OCI-LY7 (cell line): Measurements from ENCODE around the gene SETD4. TPM values are rescaled to one million over a fixed set of nuclear protein-coding genes. Genes with fewer than 3 reads are reported as not detected.

Experiments used
- BruUV-seq: library from RNA; stranded (reverse); fragments of 400-500 nt; replicated peaks from 2 replicates; lab custom pipeline; 2021; lab: Mats Ljungman, UMichigan
- CTCF ChIA-PET: fragments of 300-600 bp; sonication (Branson Sonifier 250); formaldehyde crosslinking; loops from one replicate; lab custom pipeline; 2022; ENCODE audit warnings: antibody characterized with exemption; ENCODE audit not compliant: unreplicated experiment; lab: Charles Lee
- POLR2A ChIA-PET: fragments of 300-600 bp; sonication (Branson Sonifier 250); formaldehyde crosslinking; loops from one replicate; lab custom pipeline; 2022; ENCODE audit warnings: antibody characterized with exemption; lab: Charles Lee
- DNase-seq: peaks from one replicate; pipeline ENCODE4 v3.0.0-alpha.2; 2015; ENCODE audit warnings: low spot score
- H2AFZ ChIP-seq: fragments of 200-600 bp; sonication (generic), shearing (Covaris generic); 2 replicates; pipeline ENCODE4 v1.6.1; 2014; ENCODE audit warnings: mild to moderate bottlenecking, antibody characterized with exemption, low read length, moderate library complexity
- H3K27ac ChIP-seq: fragments of 200-600 bp; sonication (generic); 2 replicates; pipeline ENCODE4 v1.5.1; 2014; ENCODE audit warnings: mixed run types, low read depth, mild to moderate bottlenecking, moderate library complexity, low read length, inconsistent platforms; ENCODE audit not compliant: poor library complexity, severe bottlenecking
- H3K36me3 ChIP-seq: fragments of 200-600 bp; sonication (generic); 2 replicates; pipeline ENCODE4 v1.6.1; 2014; ENCODE audit warnings: mild to moderate bottlenecking, antibody characterized with exemption, low read length, moderate library complexity, mixed read lengths; ENCODE audit not compliant: insufficient read depth
- H3K4me1 ChIP-seq: fragments of 200-600 bp; sonication (generic); 2 replicates; pipeline ENCODE4 v1.5.1; 2014; ENCODE audit warnings: mild to moderate bottlenecking, low read length; ENCODE audit not compliant: insufficient read depth, poor library complexity, severe bottlenecking
- H3K4me2 ChIP-seq: fragments of 200-600 bp; sonication (generic); 2 replicates; pipeline ENCODE4 v1.6.1; 2014; ENCODE audit warnings: mild to moderate bottlenecking, low read length
- H3K4me3 ChIP-seq: fragments of 200-600 bp; sonication (generic); 2 replicates; pipeline ENCODE4 v1.5.1; 2014; ENCODE audit warnings: mild to moderate bottlenecking, low read depth, low read length; ENCODE audit not compliant: poor library complexity, severe bottlenecking
- H3K79me2 ChIP-seq: fragments of 200-600 bp; sonication (generic); 2 replicates; pipeline ENCODE4 v1.6.1; 2016; ENCODE audit warnings: low read depth, mild to moderate bottlenecking, low read length, moderate library complexity, mixed read lengths; ENCODE audit not compliant: insufficient read depth
- H3K9me2 ChIP-seq: fragments of 200-600 bp; sonication (generic); 2 replicates; pipeline ENCODE4 v1.6.1; 2016; ENCODE audit warnings: mild to moderate bottlenecking, low read length, mixed read lengths; ENCODE audit not compliant: insufficient read depth
- H3K9me3 ChIP-seq: fragments of 200-600 bp; sonication (generic); 2 replicates; pipeline ENCODE4 v1.6.1; 2014; ENCODE audit warnings: mild to moderate bottlenecking, mixed run types, low read length, mixed read lengths
- H4K20me1 ChIP-seq: fragments of 200-600 bp; sonication (generic); 2 replicates; pipeline ENCODE4 v1.6.1; 2014; ENCODE audit warnings: mild to moderate bottlenecking, antibody characterized with exemption, low read length, moderate library complexity, mixed read lengths; ENCODE audit not compliant: insufficient read depth
- EZH2phosphoT487 ChIP-seq: fragments of 200-600 bp; sonication (generic); IDR thresholded peaks from 2 replicates; pipeline ENCODE4 v1.6.1; 2018; ENCODE audit warnings: low read depth, borderline replicate concordance, mild to moderate bottlenecking, mixed run types, antibody characterized with exemption, low read length, moderate library complexity, mixed read lengths
- intact Hi-C: fragments of 100-400 bp; cut with micrococcal nuclease; formaldehyde crosslinking; loops from one replicate; pipeline ENCODE4 v1.10.0; 2022; ENCODE audit not compliant: unreplicated experiment
- total RNA-seq, 2 experiments: library from RNA; depleted of rRNA in 1 of 2; stranded (reverse); fragments of >200 nt in 1 of 2; shearing (Covaris generic) in 1 of 2; gene quantifications; 2 replicates each; pipeline ENCODE4 v1.2.3, GENCODE V29; 2014 to 2022
- TF ChIP-seq, protein P1 (sequence below): fragments of 200-600 bp; sonication (generic); conservative IDR thresholded peaks from 2 replicates; pipeline ENCODE4 v1.5.1; 2014; ENCODE audit warnings: mild to moderate bottlenecking, antibody characterized with exemption, low read length, moderate library complexity, mixed read lengths

Gene SETD4
- total RNA-seq, 2 experiments from 2014 or later = 19.1 to 28.1 TPM

DNA sequence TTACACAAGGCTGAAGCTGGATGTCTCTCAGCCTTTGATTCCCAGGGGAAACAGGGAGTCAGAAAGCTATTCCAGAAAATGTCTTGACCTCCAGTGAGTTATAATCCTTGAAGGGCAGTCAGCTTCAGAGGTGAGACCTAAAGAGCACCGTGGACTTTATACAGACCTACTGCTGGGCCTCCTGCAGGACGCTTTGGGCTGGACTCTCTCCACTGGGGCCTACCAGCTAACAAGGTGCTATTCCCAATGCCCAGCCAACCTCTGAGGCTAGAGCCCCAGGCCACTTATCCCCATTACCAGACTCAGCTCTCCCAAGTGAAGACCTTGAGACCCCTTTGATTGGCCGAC lies 6.6 kb downstream of the SETD4 start:
- Histone ChIP-seq H3K4me1 (peaks cover 6% of the 10 kb centered on the region), H3K4me3 (no peak overlapping the region), H4K20me1 (no peaks in the 10 kb centered on the region), H3K4me2 (no peak overlapping the region), H3K36me3 (peaks cover 89% of the 10 kb centered on the region), H3K9me3 (no peaks in the 10 kb centered on the region), H3K9me2 (no peaks in the 10 kb centered on the region), H3K27ac (no peak overlapping the region), H3K79me2 (peaks cover 2% of the 10 kb centered on the region), H2AFZ (no peak overlapping the region)
- POLR2A ChIA-PET = no interaction called here
- DNase-seq = no peak
- CTCF ChIA-PET = no interaction called here
- intact Hi-C loops = no loop called here
- no TSS peak for BruUV-seq
- TF ChIP-seq, protein P1, sequence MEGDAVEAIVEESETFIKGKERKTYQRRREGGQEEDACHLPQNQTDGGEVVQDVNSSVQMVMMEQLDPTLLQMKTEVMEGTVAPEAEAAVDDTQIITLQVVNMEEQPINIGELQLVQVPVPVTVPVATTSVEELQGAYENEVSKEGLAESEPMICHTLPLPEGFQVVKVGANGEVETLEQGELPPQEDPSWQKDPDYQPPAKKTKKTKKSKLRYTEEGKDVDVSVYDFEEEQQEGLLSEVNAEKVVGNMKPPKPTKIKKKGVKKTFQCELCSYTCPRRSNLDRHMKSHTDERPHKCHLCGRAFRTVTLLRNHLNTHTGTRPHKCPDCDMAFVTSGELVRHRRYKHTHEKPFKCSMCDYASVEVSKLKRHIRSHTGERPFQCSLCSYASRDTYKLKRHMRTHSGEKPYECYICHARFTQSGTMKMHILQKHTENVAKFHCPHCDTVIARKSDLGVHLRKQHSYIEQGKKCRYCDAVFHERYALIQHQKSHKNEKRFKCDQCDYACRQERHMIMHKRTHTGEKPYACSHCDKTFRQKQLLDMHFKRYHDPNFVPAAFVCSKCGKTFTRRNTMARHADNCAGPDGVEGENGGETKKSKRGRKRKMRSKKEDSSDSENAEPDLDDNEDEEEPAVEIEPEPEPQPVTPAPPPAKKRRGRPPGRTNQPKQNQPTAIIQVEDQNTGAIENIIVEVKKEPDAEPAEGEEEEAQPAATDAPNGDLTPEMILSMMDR = no peak
- no peak for TF ChIP-seq EZH2phosphoT487

DNA sequence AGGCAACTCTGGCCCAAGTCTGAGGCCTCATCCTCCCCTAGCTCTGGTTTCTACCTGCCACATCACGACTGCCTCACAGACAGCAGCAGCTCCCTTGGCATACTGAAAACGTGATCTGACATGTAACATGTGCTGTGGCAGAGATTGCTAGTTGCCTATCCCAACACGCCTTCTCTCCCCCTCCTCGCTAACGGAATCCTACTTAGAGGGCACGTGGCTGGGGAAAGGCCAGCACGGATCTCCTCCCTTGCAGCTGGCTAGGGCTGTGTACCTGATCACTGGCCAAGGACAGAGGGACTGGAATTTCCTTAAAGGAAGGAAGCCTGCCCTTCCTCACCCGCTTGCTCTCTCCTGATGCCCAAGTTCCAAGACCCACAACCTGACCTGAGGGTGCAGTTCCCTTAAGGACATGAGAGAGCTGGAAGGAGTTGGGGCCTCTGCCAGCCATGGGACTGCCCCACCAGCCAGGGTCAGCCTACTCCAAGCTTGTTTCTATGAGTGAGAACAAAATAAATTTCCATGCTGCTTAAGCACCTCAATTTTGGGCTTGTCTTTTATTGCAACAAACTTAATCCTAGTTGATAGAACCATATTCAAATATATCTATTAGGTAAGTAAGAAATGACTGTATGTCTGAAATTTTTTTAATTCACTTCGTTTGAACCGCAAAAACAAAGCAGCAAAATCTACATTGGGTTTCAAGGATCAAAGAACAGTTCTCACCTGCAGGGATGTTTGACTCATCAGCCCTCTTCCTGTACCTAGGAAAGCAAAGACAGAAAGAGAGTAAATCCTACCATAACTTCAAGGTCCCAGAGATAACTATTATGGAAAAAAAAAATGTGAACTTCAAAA lies 7.2 kb downstream of the SETD4 start:
- H2AFZ ChIP-seq = no peak overlapping the region
- H3K9me2 ChIP-seq = no peaks in the 10 kb centered on the region
- H3K4me3 ChIP-seq = no peak overlapping the region
- intact Hi-C loops = no loop called here
- no peak overlapping the region for H3K4me2 ChIP-seq
- no peaks in the 10 kb centered on the region for H3K9me3 ChIP-seq
- no peaks in the 10 kb centered on the region for H4K20me1 ChIP-seq
- no peak overlapping the region for H3K27ac ChIP-seq
- H3K4me1 ChIP-seq = peaks cover 2% of the 10 kb centered on the region
- peaks cover 89% of the 10 kb centered on the region for H3K36me3 ChIP-seq
- no TSS peak for BruUV-seq
- H3K79me2 ChIP-seq = no peaks in the 10 kb centered on the region; the same call in 1 of the 2 replicates
- CTCF ChIA-PET = no interaction called here
- TF ChIP-seq, protein P1 = no peak
- TF ChIP-seq EZH2phosphoT487 = no peak
- no peak for DNase-seq
- POLR2A ChIA-PET = no interaction called here

DNA sequence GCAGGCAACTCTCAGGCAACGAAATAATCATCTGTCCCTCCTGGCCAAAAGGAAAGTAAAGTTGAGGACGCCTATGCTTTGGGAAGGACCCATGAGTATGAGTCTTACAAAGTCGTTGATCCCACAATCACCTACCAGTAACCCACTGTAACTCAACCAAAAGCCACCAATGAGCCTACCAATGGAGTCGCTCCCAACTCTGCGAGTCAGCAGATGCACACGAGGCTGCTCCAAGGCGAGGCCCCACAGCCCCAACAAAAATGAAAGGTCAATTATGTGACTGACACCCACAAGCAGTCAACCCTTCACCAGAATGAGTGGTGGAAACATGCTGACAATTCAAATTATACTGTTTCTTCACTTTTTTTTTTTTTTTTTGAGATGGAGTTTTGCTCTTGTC lies 12.0 kb downstream of the SETD4 start:
- BruUV-seq = no TSS peak
- Histone ChIP-seq H3K79me2 (no peaks in the 10 kb centered on the region), H3K9me2 (no peaks in the 10 kb centered on the region), H3K4me3 (no peak overlapping the region), H2AFZ (no peak overlapping the region), H3K27ac (no peak overlapping the region), H3K36me3 (peaks cover 86% of the 10 kb centered on the region), H3K4me1 (no peaks in the 10 kb centered on the region), H4K20me1 (no peaks in the 10 kb centered on the region), H3K4me2 (no peak overlapping the region), H3K9me3 (no peaks in the 10 kb centered on the region)
- TF ChIP-seq EZH2phosphoT487 = no peak
- TF ChIP-seq, protein P1 = no peak
- DNase-seq = no peak
- ChIA-PET CTCF (no interaction called here), POLR2A (interaction anchor here (0.7 kb wide), 2 partner anchors 12 to 1146 kb away, joined by 3 read pairs; no protein-coding TSS in a partner anchor)
- intact Hi-C loops = no loop called here
